Measurements from ENCODE around the gene ADCY2. TPM values are rescaled to one million over a fixed set of nuclear protein-coding genes. Genes with fewer than 3 reads are reported as not detected.
A peak's percentile ranks its signal among the peaks of the same experiment; 100 is the strongest.

Gene ADCY2
- polyA plus RNA-seq, 1 donor, result 5.5 TPM

- DNase-seq, result no peak
Observed at GRCh38 chr5:7515284-7515914, 119.5 kb downstream of the ADCY2 start.

GRCh38 chr5:7516253-7516652 lies 120.3 kb downstream of the ADCY2 start:
- no peak for DNase-seq

DNA sequence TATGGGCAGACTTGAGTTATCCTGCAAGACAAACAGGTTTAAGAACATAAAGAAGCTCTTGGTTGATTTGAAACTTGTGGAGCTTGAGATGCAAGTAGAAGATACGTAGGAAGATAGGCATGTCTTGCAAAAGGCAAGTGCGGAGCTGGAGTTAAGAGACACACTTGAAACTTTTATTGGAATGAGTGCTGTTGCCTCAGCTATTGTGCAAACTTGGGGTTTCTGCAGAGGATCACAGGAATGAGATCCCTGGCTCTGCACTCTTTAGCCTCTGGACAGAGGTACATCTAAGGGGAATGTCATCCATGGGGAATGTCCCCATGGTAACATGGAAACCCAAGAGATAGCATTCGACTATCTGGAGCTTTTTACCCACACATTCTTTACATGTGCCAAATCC lies 121.1 kb downstream of the ADCY2 start:
- DNase-seq, result no peak

- DNase-seq, result no peak
Observed at GRCh38 chr5:7518947-7519560, 123.1 kb downstream of the ADCY2 start.

DNA sequence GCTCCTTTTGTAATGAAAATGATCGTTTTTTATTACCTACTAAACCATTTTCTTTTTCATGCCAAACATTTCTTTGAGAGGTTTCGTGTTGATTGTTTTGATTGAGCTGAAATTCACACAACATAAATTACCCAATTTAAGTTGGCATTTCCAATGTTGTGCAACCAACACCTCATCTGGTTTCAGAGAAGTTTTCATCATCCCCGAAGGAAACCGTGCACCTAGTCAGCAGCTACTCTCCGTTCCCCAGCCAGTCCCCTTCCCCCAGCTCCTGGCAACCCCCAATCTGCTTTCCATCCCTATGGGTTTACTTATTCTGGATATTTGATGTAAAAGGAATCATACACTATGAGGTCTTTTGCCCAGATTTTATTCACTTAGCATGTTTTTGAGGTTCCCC lies 123.6 kb downstream of the ADCY2 start:
- no peak for DNase-seq

GRCh38 chr5:7529880-7530279 lies 133.9 kb downstream of the ADCY2 start:
- no peak for DNase-seq

DNA sequence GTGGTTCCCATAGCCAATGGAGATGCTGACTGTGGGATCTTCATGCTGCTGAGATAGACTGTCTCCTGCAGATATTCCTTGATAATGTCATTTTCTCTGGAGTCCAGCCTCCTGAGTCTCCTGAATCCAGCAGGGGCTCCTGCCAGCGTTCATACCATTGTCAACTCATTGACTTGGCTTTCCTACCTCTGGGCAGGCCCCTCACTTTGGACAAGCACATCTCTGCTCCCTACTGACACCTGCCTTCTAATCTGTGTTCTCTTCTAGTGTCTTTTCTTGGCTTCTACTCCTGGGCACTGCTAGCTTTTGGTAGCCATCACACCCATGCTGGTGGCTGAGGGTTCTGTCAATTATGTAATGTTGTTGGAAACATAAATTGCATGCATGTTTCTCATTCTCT lies 138.0 kb downstream of the ADCY2 start:
- no peak for DNase-seq

- DNase-seq, result no peak
Observed at GRCh38 chr5:7534505-7534904, 138.6 kb downstream of the ADCY2 start.

DNA sequence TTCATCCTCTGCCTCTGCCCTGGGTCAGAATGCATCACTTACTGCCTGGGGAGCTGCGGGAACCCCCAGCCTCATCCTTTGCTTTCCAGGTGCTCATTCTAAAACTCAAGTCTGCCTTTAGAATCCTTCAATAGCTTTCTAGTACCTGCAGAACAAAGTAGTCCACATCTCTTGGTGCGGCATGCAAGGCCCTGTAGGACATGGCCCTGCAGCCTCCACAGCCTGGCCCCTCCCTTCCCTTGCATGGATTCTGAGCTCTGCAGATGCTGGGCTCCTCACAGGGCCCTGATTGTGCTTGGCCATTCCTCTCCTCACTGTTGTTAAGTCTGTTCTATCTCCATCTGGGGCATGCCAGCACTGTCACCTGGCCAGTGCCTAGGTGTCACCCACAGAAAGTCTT lies 141.6 kb downstream of the ADCY2 start:
- DNase-seq, result no peak

- no peak for DNase-seq
Observed at GRCh38 chr5:7539571-7539970, 143.6 kb downstream of the ADCY2 start.

DNA sequence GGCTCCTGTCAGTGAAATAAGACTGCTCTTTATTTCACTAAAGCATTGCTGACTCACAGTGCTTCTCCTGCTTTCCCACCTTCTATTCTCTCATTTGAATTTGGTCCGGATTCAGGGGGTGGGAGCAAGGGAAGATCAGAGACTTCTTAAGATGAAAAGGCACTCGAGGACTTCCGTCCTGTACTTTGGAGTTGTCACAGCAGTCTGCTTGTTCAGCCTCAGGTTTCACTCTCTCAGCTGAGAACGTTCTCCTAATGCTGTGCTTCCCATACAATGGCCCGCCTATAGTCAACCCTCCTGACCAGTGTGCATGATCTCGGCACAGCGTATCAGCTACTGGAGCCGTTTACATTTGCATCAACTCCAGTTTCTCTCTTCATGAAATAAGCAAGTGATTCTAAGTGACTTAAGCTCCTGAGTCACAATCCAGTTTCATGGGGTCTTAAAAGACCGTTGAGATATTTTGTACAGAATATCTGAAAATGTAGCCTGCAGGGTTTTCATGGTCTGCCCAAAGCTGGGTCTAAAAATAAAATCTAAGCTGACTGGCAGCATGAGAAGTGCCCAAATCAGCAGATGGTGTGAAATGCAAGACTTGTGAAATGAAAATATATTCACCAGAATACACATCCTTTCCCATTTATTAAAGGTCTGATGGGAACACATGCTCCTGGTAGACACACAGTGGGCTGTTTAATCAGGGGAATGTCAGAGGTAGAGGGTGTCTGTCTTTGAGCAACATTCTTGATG lies 145.0 kb downstream of the ADCY2 start:
- DNase-seq, result no peak

GRCh38 chr5:7541898-7542297 lies 146.0 kb downstream of the ADCY2 start:
- DNase-seq, result no peak

DNA sequence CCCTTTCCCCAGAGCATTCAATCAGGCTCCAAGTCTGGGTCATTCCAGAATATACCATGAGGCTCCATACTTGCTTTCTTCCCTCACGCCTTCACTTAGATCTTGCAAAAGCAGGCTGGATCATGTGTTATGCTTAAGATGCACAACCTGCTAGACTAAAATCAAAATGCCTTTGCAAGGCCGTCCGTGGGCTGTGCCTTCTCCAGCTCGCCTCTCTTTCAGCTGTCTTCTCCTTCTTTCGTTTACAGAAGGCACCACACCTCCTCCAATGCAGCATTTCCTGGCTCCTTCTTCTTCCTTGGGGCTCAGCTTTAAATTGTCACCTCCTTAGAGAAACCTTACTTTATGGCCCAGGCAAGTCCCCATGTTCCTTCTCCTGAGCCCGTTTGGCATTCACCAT lies 150.6 kb downstream of the ADCY2 start:
- no peak for DNase-seq

GRCh38 chr5:7548596-7548995 lies 152.7 kb downstream of the ADCY2 start:
- no peak for DNase-seq

DNA sequence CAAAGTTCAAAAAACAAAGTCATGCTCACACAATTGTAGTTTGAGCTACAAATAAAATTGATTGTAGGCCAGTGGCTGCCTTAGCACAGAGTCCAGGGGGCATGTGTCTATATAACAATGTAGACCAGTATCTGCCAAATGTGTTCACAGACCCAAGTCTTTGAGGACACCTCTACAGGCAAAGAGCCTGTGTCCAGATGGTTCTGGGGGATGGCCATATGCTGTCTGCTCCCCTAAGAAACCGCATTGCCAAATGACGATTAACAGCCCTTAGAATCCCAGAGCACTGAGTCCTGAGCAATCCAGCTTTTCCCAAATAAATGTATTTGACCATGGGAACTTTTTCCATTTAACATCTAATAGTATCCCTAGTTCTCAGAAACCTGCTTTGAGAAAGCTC lies 169.6 kb downstream of the ADCY2 start:
- DNase-seq, result no peak

DNA sequence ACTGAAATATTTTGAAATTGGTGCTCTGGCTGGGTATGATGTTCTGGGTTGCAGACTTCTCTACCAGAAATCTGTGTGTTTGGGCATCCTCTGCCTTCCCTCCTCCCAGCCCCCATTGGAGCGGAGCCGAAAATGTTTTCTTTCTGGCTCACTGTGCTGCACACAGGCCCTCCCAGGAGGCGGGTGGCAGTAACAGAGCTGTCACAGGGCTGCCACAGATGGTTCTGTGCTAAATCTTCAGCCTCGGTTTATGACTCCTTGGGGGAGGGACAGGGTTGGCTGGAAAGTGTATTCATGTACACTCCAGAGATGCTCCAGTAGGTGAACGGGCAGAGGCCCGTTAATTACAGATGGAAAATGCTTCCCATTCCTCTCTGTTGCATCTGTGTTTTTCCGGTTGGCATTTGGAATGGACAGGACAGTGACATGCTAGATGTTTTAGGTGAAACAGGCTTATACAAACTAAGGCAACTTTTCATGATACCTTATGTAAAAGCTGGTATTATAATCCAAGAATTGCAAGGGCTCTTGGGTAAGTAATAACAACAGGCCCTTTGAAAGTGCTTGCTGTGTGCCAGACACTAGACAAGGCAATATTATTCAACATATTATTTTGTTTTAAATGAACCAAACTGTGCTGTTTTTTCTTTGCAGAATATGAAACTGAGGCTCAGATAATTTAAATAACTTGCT lies 180.2 kb downstream of the ADCY2 start:
- DNase-seq, result peak; percentile 53

DNA sequence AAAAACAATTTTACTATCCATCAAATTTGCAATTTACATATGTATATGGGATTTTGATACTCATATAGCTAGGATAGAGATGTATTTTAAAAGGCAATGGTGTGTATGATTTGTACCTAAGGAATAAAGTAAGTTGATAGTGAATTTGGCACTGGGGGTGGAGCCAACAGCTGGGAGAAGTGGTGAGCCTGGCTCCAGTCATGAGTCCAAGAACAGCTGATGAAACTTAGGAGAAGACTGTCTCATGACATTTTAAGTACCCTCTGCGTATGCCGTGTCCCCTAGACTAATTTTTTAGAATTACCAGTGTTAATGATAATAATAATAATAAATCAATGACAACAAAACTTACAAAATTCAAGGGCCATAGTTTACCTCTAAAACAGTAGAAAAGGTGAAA lies 181.4 kb downstream of the ADCY2 start:
- DNase-seq, result no peak

GRCh38 chr5:7578071-7578470 lies 182.1 kb downstream of the ADCY2 start:
- no peak for DNase-seq

GRCh38 chr5:7584749-7585148 lies 188.8 kb downstream of the ADCY2 start:
- DNase-seq, result no peak

DNA sequence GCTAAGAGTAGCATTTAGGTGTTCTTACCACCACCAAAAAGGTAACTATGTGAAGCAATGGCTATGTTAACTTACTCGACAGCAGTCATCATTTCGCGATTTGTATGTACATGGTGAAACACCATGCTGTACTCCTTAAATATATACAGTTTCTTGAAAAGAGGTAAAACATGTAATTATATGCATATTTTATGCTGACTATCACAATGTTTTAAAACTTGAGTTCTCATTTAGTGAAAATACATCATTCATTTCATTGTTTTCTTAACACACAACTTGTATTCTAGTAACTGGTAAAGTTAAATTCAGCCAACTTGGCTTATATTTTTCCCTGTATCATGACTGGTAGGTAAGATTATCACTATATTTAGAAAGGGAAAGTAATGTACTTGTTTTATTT lies 189.9 kb downstream of the ADCY2 start:
- DNase-seq, result no peak

DNA sequence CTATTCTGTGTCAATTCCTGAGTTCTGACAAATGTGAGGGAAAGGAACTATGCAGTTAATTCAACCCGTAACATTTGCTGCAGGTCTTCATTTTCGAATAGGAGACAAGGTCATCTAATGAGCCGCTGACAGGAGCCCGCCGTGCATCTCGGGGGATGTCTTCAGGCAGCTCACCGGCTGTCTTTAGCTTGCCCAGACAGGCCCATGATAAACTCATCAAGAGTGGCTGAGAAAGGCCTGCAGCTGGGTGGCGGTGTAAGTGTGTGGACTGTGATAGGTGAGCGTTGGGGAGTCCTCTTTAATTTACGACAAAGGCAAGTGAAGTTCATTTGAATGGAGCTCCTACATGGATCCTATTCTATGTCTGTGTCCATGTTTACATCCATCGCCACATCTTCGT lies 190.5 kb downstream of the ADCY2 start:
- DNase-seq, result no peak

DNA sequence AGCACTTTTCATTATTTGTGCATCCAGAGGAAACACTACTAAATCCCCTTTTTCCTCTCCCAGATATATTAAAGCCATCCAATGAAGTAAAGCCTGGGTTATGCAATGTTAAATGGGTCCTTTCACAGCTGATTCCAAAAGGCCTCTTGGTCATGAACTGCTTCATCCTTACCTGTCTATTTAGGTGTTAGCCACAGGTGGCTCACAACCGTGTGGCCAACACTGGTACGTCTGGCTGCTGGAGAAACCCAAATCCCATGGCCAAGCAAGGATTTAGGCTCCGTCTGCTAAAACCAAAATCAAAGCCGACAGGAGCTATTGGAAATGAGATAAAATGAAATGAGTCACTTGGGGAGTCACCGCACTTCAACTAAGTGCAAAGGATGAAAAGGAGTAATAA lies 193.9 kb downstream of the ADCY2 start:
- DNase-seq, result no peak

- DNase-seq, result peak; percentile 14
Observed at GRCh38 chr5:7592910-7593309, 197.0 kb downstream of the ADCY2 start.

Data from left kidney (tissue), 2 donors.